ENCODE measurements around the gene SETD7.

Gene SETD7

GRCh38 chr4:139585473-139585872 is 29.5 kb upstream of the SETD7 start:
- Mint-ChIP-seq H3K4me3 (no peak overlapping the region), H3K4me1 (no peaks in the 10 kb centered on the region), H3K27ac (no peak overlapping the region), H3K9me3 (peaks cover 5% of the 10 kb centered on the region), H3K36me3 (no peaks in the 10 kb centered on the region)
- DNase-seq (ENCODE audit: low spot score in 2 of 2) (no peak), ATAC-seq (no peak)

- peaks cover 5% of the 10 kb centered on the region for H3K9me3 Mint-ChIP-seq
- DNase-seq (ENCODE audit: low spot score in 2 of 2) (no peak), ATAC-seq (no peak)
- H3K27ac Mint-ChIP-seq: no peak overlapping the region
- no peaks in the 10 kb centered on the region for H3K36me3 Mint-ChIP-seq
- no peaks in the 10 kb centered on the region for H3K4me1 Mint-ChIP-seq
- H3K4me3 Mint-ChIP-seq: no peak overlapping the region
Measured at GRCh38 chr4:139584784-139585183, 28.8 kb upstream of the SETD7 start.

GRCh38 chr4:139584013-139584412 is 28.0 kb upstream of the SETD7 start:
- no peaks in the 10 kb centered on the region for H3K36me3 Mint-ChIP-seq
- ATAC-seq (no peak), DNase-seq (ENCODE audit: low spot score in 2 of 2) (no peak)
- H3K4me1 Mint-ChIP-seq: no peaks in the 10 kb centered on the region
- H3K4me3 Mint-ChIP-seq: no peak overlapping the region
- peaks cover 4% of the 10 kb centered on the region for H3K9me3 Mint-ChIP-seq
- no peak overlapping the region for H3K27ac Mint-ChIP-seq

- no peak for ATAC-seq
- H3K27ac Mint-ChIP-seq: no peak overlapping the region
Measured at GRCh38 chr4:139582044-139582443, 26.0 kb upstream of the SETD7 start.

GRCh38 chr4:139581096-139581495 is 25.1 kb upstream of the SETD7 start:
- Mint-ChIP-seq H3K36me3 (no peaks in the 10 kb centered on the region), H3K4me3 (no peak overlapping the region), H3K9me3 (no peaks in the 10 kb centered on the region), H3K27ac (no peak overlapping the region), H3K4me1 (no peaks in the 10 kb centered on the region)
- DNase-seq (ENCODE audit: low spot score in 2 of 2) (no peak), ATAC-seq (no peak)

More at GRCh38 chr4:139582044-139582443, 26.0 kb upstream of the SETD7 start:
- DNase-seq (ENCODE audit: low spot score in 2 of 2): no peak
- no peaks in the 10 kb centered on the region for H3K4me1 Mint-ChIP-seq
- no peaks in the 10 kb centered on the region for H3K36me3 Mint-ChIP-seq
- no peak overlapping the region for H3K4me3 Mint-ChIP-seq
- H3K9me3 Mint-ChIP-seq: no peaks in the 10 kb centered on the region

GRCh38 chr4:139576219-139576618 is 20.2 kb upstream of the SETD7 start:
- Mint-ChIP-seq H3K9me3 (peaks cover 2% of the 10 kb centered on the region), H3K4me3 (no peak overlapping the region)
- no peak for DNase-seq (ENCODE audit: low spot score in 2 of 2)

GRCh38 chr4:139575072-139575471 is 19.1 kb upstream of the SETD7 start:
- no peak for DNase-seq (ENCODE audit: low spot score in 2 of 2)
- H3K4me1 Mint-ChIP-seq: no peaks in the 10 kb centered on the region
- peaks cover 2% of the 10 kb centered on the region for H3K9me3 Mint-ChIP-seq
- no peak for ATAC-seq
- no peaks in the 10 kb centered on the region for H3K36me3 Mint-ChIP-seq
- H3K4me3 Mint-ChIP-seq: no peak overlapping the region
- H3K27ac Mint-ChIP-seq: no peak overlapping the region

More at GRCh38 chr4:139576219-139576618, 20.2 kb upstream of the SETD7 start:
- ATAC-seq: no peak
- no peaks in the 10 kb centered on the region for H3K36me3 Mint-ChIP-seq
- no peaks in the 10 kb centered on the region for H3K4me1 Mint-ChIP-seq
- H3K27ac Mint-ChIP-seq: no peak overlapping the region

- DNase-seq (ENCODE audit: low spot score in 2 of 2) (no peak), ATAC-seq (no peak)
- Mint-ChIP-seq H3K4me1 (no peaks in the 10 kb centered on the region), H3K9me3 (peaks cover 2% of the 10 kb centered on the region), H3K27ac (no peak overlapping the region), H3K36me3 (no peaks in the 10 kb centered on the region), H3K4me3 (no peak overlapping the region)
Measured at GRCh38 chr4:139574641-139575040, 18.6 kb upstream of the SETD7 start.

GRCh38 chr4:139568206-139568955 is 12.4 kb upstream of the SETD7 start:
- ATAC-seq: no peak
- no peak for DNase-seq (ENCODE audit: low spot score in 2 of 2)
- Mint-ChIP-seq H3K4me1 (no peaks in the 10 kb centered on the region), H3K27ac (no peak overlapping the region), H3K36me3 (no peaks in the 10 kb centered on the region), H3K9me3 (peaks cover 2% of the 10 kb centered on the region), H3K4me3 (no peak overlapping the region)

GRCh38 chr4:139567159-139567870 is 11.3 kb upstream of the SETD7 start:
- Mint-ChIP-seq H3K4me1 (peaks cover 1% of the 10 kb centered on the region), H3K4me3 (no peak overlapping the region), H3K27ac (peak overlapping the region; percentile 23), H3K9me3 (no peaks in the 10 kb centered on the region), H3K36me3 (no peaks in the 10 kb centered on the region)
- ATAC-seq: no peak
- DNase-seq (ENCODE audit: low spot score in 2 of 2): no peak

- peaks cover 29% of the 10 kb centered on the region for H3K4me1 Mint-ChIP-seq
- no peak overlapping the region for H3K27ac Mint-ChIP-seq
- no peak overlapping the region for H3K4me3 Mint-ChIP-seq
- ATAC-seq (no peak), DNase-seq (ENCODE audit: low spot score in 2 of 2) (no peak)
- no peaks in the 10 kb centered on the region for H3K36me3 Mint-ChIP-seq
- H3K9me3 Mint-ChIP-seq: no peaks in the 10 kb centered on the region
Measured at GRCh38 chr4:139564502-139564901, 8.5 kb upstream of the SETD7 start.

GRCh38 chr4:139563515-139563914 is 7.5 kb upstream of the SETD7 start:
- no peak for DNase-seq (ENCODE audit: low spot score in 2 of 2)
- H3K4me1 Mint-ChIP-seq: peaks cover 37% of the 10 kb centered on the region
- no peak overlapping the region for H3K27ac Mint-ChIP-seq
- H3K9me3 Mint-ChIP-seq: no peaks in the 10 kb centered on the region
- no peak overlapping the region for H3K4me3 Mint-ChIP-seq
- no peak for ATAC-seq
- no peaks in the 10 kb centered on the region for H3K36me3 Mint-ChIP-seq

GRCh38 chr4:139562839-139563238 is 6.8 kb upstream of the SETD7 start:
- Mint-ChIP-seq H3K4me1 (peaks cover 43% of the 10 kb centered on the region), H3K9me3 (no peaks in the 10 kb centered on the region), H3K36me3 (no peaks in the 10 kb centered on the region), H3K27ac (no peak overlapping the region), H3K4me3 (no peak overlapping the region)
- no peak for DNase-seq (ENCODE audit: low spot score in 2 of 2)
- no peak for ATAC-seq

GRCh38 chr4:139562067-139562684 is 6.2 kb upstream of the SETD7 start:
- no peak overlapping the region for H3K27ac Mint-ChIP-seq
- peaks cover 49% of the 10 kb centered on the region for H3K4me1 Mint-ChIP-seq
- no peak overlapping the region for H3K4me3 Mint-ChIP-seq
- DNase-seq (ENCODE audit: low spot score in 2 of 2) (no peak), ATAC-seq (peak; percentile 52)
- H3K36me3 Mint-ChIP-seq: peaks cover 2% of the 10 kb centered on the region
- H3K9me3 Mint-ChIP-seq: no peaks in the 10 kb centered on the region

GRCh38 chr4:139560406-139561104 is 4.5 kb upstream of the SETD7 start:
- ATAC-seq: peak; percentile 12
- peak overlapping the region; percentile 98 for H3K27ac Mint-ChIP-seq
- no peak for DNase-seq (ENCODE audit: low spot score in 2 of 2)
- peaks cover 15% of the 10 kb centered on the region for H3K36me3 Mint-ChIP-seq
- no peaks in the 10 kb centered on the region for H3K9me3 Mint-ChIP-seq
- peaks cover 60% of the 10 kb centered on the region for H3K4me1 Mint-ChIP-seq
- H3K4me3 Mint-ChIP-seq: peak overlapping the region; percentile 8
